ENCODE data around the gene GBF1. TPM values are rescaled to one million over a fixed set of nuclear protein-coding genes. Genes with fewer than 3 reads are reported as not detected.

The GBF1 gene
- total RNA-seq, 1 donor from 2014 or later = 46.4 TPM

GRCh38 chr10:102426803-102427287, 181.5 kb downstream of the GBF1 start:
- no peak for DNase-seq (ENCODE audit: low spot score)
- intact Hi-C loops (cut with DNase I) = no loop called here

GRCh38 chr10:102429468-102429867, 184.1 kb downstream of the GBF1 start:
- intact Hi-C loops (cut with DNase I) = no loop called here
- DNase-seq (ENCODE audit: low spot score) = no peak

GRCh38 chr10:102431452-102432124, 186.3 kb downstream of the GBF1 start:
- intact Hi-C loops (cut with DNase I) = loop anchor here (1.0 to 2.0 kb wide), 2 partner anchors 9 to 31 kb away; no protein-coding TSS in a partner anchor
- DNase-seq (ENCODE audit: low spot score) = no peak

Other genes with a start within 250 kb of the GBF1 start
- gene ARMH3, start 189.4 kb upstream of the GBF1 start, total RNA-seq = 50.4 TPM
- gene HPS6, start 180.2 kb upstream of the GBF1 start, total RNA-seq = 12.1 TPM
- gene LDB1, start 125.2 kb upstream of the GBF1 start, total RNA-seq = 53.6 TPM
- gene PPRC1, start 112.5 kb upstream of the GBF1 start, total RNA-seq = 23.8 TPM
- 26.2 TPM for gene NOLC1, start 93.1 kb upstream of the GBF1 start, total RNA-seq
- not detected for gene ELOVL3, start 19.2 kb upstream of the GBF1 start, total RNA-seq
- 0.51 TPM for gene PITX3, start 4.0 kb upstream of the GBF1 start, total RNA-seq
- 20.5 TPM for gene NFKB2, start 150.2 kb downstream of the GBF1 start, total RNA-seq
- gene PSD, start 173.3 kb downstream of the GBF1 start, total RNA-seq = 1.7 TPM
- 12.1 TPM for gene FBXL15, start 175.3 kb downstream of the GBF1 start, total RNA-seq
- 62.4 TPM for gene CUEDC2, start 187.0 kb downstream of the GBF1 start, total RNA-seq
- not detected for gene C10orf95, start 206.0 kb downstream of the GBF1 start, total RNA-seq

Data from cardiac septum (tissue), 1 donor.